DOHH2 (cell line): Measurements from ENCODE around the gene SIAH1.

ENCODE experiments used
- H3F3A ChIP-seq: fragments of 200-600 bp; sonication (generic), shearing (Covaris generic); 2 replicates; pipeline ENCODE4 v1.6.0; 2016; ENCODE audit warnings: antibody characterized with exemption, mild to moderate bottlenecking; ENCODE audit not compliant: control insufficient read depth, insufficient read depth
- H3K27ac ChIP-seq: fragments of 200-600 bp; sonication (generic); 2 replicates; pipeline ENCODE4 v1.5.1; 2014; ENCODE audit warnings: low read depth, mild to moderate bottlenecking, low read length, moderate library complexity
- H3K27me3 ChIP-seq: fragments of 200-600 bp; sonication (generic); 2 replicates; pipeline ENCODE4 v1.6.1; 2014; ENCODE audit warnings: mild to moderate bottlenecking, low read length, mixed read lengths; ENCODE audit not compliant: control insufficient read depth
- H3K36me3 ChIP-seq: fragments of 200-600 bp; sonication (generic); 2 replicates; pipeline ENCODE4 v1.6.1; 2014; ENCODE audit warnings: mild to moderate bottlenecking, low read length, moderate library complexity, mixed read lengths; ENCODE audit not compliant: control insufficient read depth
- H3K4me1 ChIP-seq: fragments of 200-600 bp; sonication (generic); 2 replicates; pipeline ENCODE4 v1.6.1; 2014; ENCODE audit warnings: mild to moderate bottlenecking, low read length, mixed read lengths; ENCODE audit not compliant: control insufficient read depth
- H3K4me2 ChIP-seq: fragments of 200-600 bp; sonication (generic); 2 replicates; pipeline ENCODE4 v1.6.0; 2014; ENCODE audit warnings: mild to moderate bottlenecking, low read length, moderate library complexity
- H3K4me3 ChIP-seq: fragments of 200-600 bp; sonication (generic); 2 replicates; pipeline ENCODE4 v1.5.1; 2014; ENCODE audit warnings: mild to moderate bottlenecking, low read length, mixed read lengths
- H3K79me2 ChIP-seq: fragments of 200-600 bp; sonication (generic); 2 replicates; pipeline ENCODE4 v1.6.1; 2014; ENCODE audit warnings: mild to moderate bottlenecking, low read length, mixed read lengths; ENCODE audit not compliant: control insufficient read depth
- H3K9me2 ChIP-seq: fragments of 200-600 bp; sonication (generic); replicated peaks from 2 replicates; pipeline ENCODE4 v1.6.1; 2014; ENCODE audit warnings: mild to moderate bottlenecking, low read length, mixed read lengths; ENCODE audit not compliant: control insufficient read depth
- H3K9me3 ChIP-seq: fragments of 200-600 bp; sonication (generic); 2 replicates; pipeline ENCODE4 v1.6.1; 2014; ENCODE audit warnings: antibody characterized with exemption, low read length, mixed read lengths; ENCODE audit not compliant: control insufficient read depth, insufficient read depth
- H4K20me1 ChIP-seq: fragments of 200-600 bp; sonication (generic); 2 replicates; pipeline ENCODE4 v1.6.0; 2014; ENCODE audit warnings: low read depth, mild to moderate bottlenecking, antibody characterized with exemption, low read length, moderate library complexity; ENCODE audit not compliant: control insufficient read depth, insufficient read depth
- CTCF ChIP-seq: fragments of 200-600 bp; sonication (generic); IDR thresholded peaks from one replicate; pipeline ENCODE4 v1.5.1; 2014; ENCODE audit warnings: antibody characterized with exemption, mild to moderate bottlenecking, low read depth, low read length; ENCODE audit not compliant: poor library complexity, severe bottlenecking
- EZH2phosphoT487 ChIP-seq: fragments of 200-600 bp; sonication (generic); IDR thresholded peaks from 2 replicates; pipeline ENCODE4 v1.6.1; 2017; ENCODE audit warnings: borderline replicate concordance, mild to moderate bottlenecking, antibody characterized with exemption, low read length, moderate library complexity, mixed read lengths

The SIAH1 gene

DNA sequence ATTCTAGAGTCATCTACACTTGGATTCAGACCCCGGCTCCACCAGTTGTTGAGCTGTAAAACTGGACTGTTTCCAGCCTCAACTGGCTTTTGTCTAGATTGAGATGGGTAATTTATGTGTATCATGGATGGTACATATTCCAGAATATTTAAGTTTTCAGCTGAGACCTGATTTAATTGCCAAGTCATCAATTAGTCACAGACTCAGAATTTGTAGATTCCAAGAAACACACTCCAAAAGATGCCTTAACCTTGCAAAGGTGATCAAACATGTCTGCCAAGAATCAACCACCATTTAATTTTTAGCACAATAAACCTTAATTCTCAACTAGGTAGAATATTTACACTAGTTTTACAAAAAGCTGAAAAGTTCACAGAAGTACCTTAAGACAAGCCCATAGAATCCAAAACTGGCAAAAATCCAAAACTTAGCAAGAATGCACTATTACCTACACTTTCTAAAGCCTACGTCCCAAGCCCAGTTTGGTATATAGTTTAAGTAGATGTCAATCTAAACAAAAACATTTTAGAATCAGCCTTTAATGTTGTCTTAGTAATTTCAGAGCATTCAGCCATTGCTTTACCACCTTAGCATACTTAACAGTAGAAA, 17.7 kb downstream of the SIAH1 start:
- Histone ChIP-seq H3K36me3 (no peaks in the 10 kb centered on the region), H3K9me2 (no peaks in the 10 kb centered on the region), H4K20me1 (peaks cover 21% of the 10 kb centered on the region), H3F3A (no peaks in the 10 kb centered on the region), H3K79me2 (peaks cover 99% of the 10 kb centered on the region), H3K9me3 (no peaks in the 10 kb centered on the region), H3K27me3 (no peaks in the 10 kb centered on the region), H3K4me3 (no peak overlapping the region; the same call in 1 of the 2 replicates), H3K4me1 (peaks cover 28% of the 10 kb centered on the region), H3K27ac (no peak overlapping the region), H3K4me2 (peak overlapping the region; percentile 84)
- TF ChIP-seq EZH2phosphoT487, result no peak

DNA sequence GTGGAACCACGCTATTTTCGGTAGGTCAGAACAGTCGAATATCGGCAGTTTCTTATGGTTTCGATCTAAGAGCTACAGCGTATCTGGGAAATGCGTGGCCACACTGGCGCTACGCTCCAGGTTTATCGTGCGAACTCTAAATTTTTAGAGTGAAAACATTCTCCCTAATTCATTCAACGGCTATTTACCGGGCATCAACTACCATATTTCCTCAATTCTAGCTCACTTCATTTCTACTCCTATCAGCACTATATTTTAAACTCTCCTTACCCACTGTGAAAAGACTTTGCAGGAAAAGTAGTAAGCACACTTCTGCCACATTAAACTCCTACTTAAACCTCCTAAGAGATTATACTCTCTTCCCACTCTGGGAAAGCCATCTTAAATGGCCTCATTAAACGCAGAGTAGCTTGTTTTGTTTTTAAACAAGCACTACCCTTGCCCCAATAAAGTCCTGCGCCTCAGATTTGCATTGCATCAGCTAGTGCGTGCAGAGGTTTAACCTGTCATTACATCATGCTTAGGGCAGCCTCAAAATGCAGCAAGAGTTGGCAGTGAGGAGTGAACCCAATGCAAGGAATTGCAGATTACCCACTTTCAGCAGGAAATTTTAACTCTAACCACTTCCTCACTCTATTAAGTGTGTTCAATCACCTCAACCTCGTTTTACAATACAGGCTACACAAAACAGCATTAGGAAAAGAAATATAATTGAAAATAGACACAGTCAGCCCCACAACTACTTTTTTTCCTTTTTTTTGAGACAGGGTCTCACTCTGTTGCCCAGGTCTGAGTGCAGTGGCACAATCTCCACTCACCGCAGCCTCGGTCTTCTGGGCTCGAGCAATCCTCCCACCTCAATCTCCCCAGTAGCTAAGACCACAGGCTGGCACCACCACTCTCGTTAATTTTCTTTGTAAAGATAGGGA, 18.8 kb downstream of the SIAH1 start:
- H3K4me2 ChIP-seq, result peak overlapping the region; percentile 84
- peaks cover 29% of the 10 kb centered on the region for H3K4me1 ChIP-seq
- peaks cover 21% of the 10 kb centered on the region for H4K20me1 ChIP-seq
- no peak for TF ChIP-seq EZH2phosphoT487
- no peak for TF ChIP-seq CTCF
- H3K9me3 ChIP-seq, result no peaks in the 10 kb centered on the region
- peaks cover 8% of the 10 kb centered on the region for H3K36me3 ChIP-seq
- peaks cover 99% of the 10 kb centered on the region for H3K79me2 ChIP-seq
- H3K27ac ChIP-seq, result peak overlapping the region; percentile 35
- no peaks in the 10 kb centered on the region for H3K9me2 ChIP-seq
- H3F3A ChIP-seq, result no peaks in the 10 kb centered on the region
- H3K27me3 ChIP-seq, result no peaks in the 10 kb centered on the region
- H3K4me3 ChIP-seq, result peak overlapping the region; percentile 74

- Histone ChIP-seq H3K9me2 (no peaks in the 10 kb centered on the region), H3K4me1 (peaks cover 33% of the 10 kb centered on the region), H3K4me3 (peak overlapping the region; percentile 74), H3K79me2 (peaks cover 99% of the 10 kb centered on the region), H3K4me2 (peak overlapping the region; percentile 84), H3K36me3 (peaks cover 10% of the 10 kb centered on the region), H3K9me3 (no peaks in the 10 kb centered on the region), H3K27ac (no peak overlapping the region), H4K20me1 (peaks cover 21% of the 10 kb centered on the region), H3F3A (no peaks in the 10 kb centered on the region), H3K27me3 (no peaks in the 10 kb centered on the region)
- no peak for TF ChIP-seq CTCF
- no peak for TF ChIP-seq EZH2phosphoT487
Observed at GRCh38 chr16:48365601-48366164, 19.5 kb downstream of the SIAH1 start.
